GM19328 (cell line): Measurements from ENCODE around the gene PTDSS2.
"Not testable (repeated sequence)": the region's sequence is repeated elsewhere in the genome, so short reads cannot be mapped to it uniquely, and the experiment has no call there.

Experiments used
- ATAC-seq: cut with Tn5 transposase; IDR thresholded peaks from one replicate; pipeline ENCODE4 v1.9.1; 2021; ENCODE audit warnings: mild to moderate bottlenecking, moderate library complexity; ENCODE audit not compliant: unreplicated experiment

Gene PTDSS2

DNA sequence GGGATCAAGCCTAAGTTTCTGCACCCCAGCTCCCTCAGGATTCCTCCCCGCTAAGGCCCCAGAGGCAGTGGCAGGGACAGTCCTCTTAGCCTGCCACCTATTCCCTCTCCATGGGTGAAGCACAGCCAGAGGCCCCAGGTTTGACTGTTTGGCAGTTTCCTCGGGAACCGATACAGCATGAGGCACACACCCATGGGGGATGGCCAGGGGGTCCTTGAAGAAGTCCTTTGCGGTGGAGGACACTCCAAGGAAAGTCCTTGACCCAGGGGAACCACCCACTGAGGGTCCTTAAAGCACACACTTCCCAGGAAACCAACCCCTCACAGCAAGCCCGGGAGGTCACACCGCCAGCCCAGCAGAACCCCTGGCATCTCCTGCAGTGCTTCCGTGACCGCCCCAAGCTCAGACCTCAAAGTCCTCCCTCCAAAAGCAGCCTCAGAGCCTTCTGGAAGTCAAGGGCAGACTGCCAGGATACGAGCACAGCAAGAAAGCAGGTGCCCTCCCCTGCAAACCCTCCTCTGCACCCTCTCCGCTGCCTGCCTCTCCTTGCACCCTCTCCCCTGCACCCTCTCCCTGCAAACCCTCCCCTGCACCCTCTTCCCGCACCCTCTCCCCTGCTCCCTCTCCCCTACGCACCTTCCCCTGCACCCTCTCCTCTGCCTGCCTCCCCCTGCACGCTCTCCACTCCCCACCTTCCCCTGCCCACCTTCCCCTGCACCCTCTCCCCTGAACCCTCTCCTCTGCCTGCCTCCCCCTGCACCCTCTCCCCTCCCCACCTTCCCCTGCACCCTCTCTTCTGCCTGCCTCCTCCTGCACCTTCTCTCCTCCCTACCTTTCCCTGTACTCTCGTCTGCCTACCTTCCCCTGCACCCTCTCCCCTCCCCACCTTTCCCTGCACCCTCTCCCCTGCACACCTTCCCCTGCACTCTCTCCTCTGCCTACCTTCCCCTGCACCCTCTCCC lies 36.7 kb upstream of the PTDSS2 start:
- no peak for ATAC-seq

DNA sequence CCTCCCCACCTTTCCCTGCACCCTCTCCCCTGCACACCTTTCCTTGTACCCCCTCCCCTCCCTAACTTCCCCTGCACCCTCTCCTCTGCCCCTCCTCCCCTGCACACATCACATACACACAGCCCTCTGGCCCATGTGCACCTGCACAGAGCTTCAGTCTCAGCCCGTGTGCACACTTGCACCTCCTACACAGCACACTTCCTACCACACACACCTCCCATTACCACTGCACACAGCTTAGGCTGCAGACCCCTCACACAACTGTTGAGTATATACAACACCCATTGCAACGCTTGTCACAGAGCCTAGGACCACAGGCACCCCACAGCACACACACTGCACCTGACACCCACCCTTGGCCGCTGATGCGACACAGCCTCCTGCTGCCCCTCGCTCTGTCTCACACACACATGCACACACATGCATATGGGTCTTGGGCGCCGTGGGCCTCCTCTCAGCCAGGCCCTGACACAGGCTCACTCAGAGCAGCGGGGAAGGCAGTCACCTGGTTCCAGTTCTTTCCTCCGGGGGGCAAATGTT lies 35.7 kb upstream of the PTDSS2 start:
- no peak for ATAC-seq

DNA sequence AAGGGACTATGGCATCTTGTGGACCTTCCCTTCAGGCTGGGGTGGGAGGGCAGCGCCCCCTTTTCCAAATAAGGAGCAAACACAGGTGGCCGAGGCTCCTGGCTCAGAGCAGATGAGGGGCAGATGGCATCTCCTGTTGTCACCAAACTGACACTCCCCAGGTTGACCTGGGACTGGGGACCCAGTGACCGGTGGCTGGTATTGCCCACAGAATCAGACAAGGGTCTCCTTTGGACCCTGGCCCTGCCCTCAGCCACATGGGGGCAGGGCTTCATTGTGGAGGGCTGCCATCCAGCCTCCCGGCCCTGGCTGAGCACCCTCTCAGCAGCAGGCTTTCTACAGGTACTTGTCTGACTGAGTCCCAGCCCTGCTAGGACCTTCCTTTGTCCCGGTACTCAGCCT lies 34.4 kb upstream of the PTDSS2 start:
- no peak for ATAC-seq

DNA sequence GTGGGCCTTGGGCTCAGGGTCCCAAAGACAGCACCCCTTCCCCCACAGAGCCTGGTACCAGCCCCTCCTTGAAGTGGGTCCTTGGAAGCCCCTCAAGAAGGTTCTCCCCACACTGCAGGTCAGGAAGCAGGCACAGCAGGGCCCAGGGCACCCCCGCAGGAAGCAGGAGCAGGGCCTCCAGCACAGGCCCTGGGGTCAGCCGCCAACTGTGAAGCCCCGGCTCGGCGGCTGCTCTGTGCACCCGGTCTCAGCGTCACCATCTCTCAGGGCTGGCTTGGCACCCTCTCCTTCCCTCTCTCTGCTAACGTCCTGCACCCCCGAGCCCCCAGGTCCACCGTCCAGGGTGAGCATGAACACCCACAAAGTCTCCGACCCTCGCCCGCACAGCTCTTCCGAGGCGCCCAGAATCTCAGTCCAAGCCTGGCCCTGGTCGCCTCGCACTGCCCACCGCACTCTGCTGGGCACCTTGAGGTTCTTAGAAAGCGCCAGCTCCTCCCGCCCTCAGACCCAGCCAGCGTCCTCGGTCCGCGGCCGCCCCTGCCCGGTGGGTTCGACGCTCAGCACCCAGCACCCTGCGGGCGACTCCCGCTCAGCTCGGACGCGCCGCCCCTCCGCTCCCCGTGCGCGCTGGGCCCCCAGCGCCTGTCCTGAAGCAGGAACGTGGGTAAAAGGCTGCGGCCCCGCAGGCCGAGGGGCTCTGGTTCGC lies 33.9 kb upstream of the PTDSS2 start:
- ATAC-seq: no peak

DNA sequence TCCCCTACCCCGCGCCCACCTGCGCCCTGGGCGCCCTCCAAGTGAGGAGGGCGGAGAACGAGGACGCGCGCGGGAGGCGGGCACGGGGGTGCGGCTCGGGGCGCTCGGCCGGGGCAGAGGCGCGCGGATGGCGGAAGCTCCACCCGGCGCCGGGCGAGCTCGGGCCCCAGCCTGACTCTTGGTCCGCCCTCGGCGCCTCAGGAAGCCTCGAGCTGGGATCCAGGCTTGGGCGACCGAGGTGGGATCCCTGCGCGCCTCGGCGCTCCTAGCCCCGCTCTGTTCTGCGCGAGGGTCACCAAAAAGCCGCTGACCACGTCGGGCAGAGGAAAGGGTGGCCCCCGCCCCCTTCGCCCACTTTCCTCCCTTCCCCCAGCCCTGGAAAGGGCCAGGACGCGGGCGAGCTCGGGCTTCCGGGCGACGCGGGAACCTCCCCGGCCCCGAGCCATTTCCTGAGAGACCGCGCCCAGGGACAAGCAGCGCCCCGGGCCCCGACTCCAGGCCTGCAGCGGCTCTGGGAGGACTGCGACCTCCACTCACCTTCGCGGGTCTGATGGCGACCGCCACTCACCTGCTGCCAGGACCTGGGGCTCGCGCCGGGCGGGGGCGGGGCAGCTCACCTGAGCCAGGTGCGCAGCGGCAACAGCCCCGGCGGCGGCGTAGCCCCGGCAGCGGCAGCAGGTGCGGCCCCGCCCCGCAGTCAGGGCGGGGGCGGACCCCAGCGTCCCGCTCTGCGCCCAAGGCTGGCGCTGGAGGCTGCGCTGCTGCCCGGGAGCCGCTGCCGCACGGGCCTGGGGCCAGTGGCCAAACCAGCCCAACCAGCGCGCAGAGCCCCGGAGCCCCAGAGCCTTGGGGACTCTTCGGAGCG lies 33.1 kb upstream of the PTDSS2 start:
- ATAC-seq: no peak

DNA sequence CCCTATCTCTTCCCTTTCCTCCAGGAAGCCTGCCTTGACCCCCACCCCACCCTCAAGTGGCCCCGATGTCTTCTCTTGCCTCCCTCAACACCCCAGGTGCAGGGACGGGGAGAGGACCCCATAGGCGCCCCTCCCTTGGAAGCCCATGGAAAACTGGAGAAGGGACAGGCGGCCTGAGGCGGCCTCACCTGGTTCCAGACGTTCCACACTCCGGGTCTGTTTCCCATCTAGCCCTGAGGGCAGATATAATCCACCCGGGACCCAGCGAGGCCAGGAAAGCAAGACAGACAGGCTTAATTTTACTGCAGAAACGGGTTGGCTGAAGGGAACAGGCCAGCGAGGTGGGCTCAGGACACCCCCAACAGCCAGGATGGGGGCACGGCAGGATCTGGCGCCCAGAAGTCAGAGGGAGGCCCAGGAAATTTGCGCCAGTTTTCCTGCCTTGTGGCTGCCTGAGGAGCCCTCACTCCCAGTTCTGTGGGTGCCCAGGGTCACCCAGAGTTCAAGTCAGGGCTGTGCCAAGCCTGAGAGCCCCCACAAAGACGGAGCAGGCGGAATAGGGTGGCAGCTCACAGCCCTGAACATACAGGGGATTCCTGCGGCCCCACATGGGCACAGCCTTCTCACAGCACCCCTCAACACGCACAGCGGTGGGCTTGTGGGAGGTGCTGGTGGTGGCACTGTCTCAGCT lies 32.3 kb upstream of the PTDSS2 start:
- no peak for ATAC-seq

DNA sequence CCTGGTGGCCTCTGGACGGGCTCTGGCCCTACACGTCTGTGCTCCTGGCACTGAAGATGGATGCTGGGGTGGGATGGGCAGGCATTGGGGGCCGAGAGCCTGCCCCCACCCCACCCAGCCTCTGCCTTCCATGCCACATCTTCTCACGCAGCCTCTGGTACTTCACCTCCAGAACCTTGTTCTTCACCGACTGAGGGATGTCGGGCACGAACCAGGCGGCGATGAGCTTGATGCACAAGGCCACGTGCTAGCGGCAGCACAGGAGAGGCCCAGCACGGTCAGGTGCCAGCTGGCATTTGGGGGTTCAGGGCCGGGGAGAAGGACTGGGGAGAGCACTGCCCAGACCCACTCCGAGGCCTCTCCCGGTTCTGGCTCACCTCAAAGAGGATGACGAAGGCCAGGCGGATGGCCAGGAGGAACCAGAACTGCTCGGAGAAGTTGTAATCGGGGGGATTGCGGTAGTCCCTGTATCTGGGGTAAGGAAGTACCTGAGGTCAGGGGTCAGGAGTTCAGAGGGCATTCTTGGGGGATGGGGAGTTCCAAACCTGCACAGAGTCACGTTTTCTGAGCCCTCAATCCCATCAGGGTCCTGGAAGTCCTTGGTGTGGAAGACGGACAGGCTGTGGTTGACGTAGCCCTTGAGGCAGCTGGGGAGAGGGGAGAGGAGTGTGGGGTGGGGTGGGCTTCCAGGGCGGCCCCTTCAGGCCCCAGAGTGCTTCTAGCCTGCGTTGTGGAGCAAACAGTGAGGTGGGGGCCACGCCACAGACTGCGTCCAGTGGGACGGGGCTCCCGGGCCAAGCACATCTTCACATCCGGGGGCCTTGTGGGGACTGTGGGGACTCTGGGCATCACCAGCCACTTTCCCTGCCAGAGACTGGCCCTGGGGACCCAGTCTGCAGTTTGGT lies 31.5 kb upstream of the PTDSS2 start:
- ATAC-seq: no peak

DNA sequence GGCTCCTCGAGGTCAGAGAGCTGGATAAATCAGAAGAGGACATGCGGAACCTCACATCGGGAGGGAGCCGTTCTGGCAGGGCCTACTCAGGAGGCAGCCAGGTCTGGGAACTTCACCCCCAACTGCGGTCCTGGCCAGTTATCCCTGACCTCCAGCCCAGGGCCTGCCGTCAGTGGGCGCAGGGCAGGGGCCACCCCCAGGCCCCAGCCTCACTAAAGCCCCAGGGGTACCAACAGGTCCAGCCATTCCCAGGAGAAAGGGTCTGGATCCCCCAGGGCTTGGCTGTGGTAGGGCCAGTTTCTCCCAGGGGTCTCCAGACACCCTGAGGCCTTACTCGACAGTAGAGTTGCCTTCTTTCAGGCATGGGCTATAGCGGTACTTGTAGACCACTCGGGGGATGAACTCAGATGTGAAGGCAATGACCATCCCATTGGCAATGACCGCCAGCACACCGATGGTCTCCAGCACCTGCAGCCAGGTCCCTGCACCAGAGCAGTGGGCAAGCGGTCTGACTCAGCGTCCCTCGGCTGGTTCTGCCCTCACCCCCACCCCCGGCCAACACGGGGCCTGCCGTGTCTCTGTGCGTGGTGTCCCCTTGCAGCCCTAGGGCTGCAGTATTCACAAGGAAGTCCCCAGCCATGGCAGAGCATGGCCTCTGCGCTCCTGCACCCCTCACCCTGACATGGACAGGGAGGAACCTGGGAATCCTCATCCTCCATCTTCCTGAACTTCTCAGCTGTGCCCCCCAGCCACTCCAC lies 30.7 kb upstream of the PTDSS2 start:
- no peak for ATAC-seq

DNA sequence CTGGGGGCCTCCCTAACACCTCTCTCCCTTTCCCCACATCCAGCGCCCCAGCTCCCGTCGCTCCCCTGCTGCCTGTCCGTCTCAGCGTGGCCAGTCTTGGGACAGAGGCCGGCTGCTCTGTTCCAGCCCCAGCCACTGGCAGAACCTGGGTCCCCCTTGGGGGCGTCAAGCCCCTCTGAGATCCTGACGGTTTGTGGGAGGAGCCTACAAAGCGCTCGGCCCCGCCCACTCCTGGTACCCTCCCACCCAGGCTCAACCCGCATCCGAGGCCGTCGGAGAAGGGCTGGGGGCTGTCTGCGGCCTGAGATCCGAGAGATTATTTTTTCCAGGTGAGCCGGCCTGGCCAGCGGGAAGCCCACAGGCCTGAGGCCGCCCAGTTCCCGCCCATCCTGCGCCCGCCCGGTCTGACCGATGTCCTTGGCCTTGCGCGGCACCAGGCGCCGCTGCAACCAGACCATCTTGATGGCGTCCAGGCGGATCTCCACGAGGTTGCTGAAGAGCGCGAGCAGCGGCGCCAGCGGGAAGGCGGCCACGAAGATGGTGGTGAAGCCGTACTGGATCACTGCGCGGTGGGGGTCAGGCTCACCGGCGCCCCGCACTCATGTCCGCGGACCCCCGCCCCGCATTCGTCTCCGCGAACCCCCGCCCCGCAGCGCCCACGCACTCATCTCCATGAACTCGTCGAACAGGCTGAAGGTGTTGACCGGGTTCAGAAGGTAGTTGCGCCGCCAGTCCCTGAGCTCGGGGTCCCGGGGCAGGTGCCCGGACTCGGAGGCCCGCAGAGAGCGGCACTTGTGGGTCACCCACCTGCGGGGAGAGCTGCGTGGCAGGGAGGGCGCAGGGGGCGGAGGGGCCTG lies 29.8 kb upstream of the PTDSS2 start:
- ATAC-seq: no peak

DNA sequence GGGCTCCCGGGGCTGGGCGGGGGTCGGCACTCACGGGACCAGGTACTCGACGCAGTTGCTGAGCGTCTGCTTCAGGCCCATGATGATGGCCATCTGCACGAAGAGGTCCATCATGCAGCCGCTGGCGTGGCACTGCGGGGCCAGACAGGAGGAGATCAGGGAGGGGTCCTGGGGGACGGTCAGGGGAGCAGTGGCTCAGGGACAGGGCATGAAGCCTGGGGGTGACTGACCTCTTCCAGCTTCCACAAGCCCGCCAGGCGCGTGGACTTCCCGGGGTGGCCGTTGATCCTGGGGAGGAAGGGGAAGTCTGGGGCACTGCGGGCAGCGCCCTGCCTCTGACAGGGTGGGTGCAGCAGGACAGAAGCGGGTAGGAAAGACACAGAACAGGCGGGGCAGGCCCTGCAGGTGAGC lies 29.2 kb upstream of the PTDSS2 start:
- ATAC-seq: no peak

DNA sequence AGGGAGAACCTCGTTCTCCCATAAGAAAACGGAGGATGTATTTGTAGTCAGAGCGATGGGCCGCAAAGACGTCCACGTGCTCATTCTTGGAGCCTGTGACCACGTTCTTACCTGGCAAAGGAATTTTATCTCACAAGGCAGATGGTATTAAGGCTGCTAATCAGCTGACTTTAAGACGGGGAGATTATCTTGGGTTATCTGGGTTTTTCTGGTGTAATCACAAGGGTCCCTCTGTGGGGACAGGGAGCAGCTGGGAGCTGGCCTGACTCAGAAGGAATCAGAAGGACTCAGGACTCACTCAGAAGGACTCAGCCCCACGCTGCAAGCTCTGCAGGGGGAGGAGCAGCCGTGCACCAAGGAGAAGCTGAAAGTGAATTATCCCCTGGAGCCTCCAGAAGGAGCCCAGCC lies 27.8 kb upstream of the PTDSS2 start:
- ATAC-seq: no peak

DNA sequence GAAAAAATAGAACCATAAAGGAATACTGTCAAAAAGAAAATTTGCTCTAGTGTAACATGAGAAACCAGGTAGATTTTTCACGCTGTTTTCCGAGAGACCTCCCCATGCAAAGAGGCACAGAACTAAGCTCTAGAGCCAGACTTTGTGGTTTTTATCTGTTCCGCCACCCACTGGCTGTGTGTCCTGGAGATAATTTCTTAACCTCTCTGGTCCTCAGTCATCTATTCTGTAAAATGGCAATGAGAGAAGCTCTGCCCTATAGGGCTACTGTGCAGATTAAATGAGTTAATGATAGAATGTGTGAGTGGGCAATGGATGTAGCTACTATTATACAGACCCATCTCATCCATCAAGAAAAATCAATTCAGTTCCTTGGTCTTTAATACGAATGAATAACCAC lies 25.8 kb upstream of the PTDSS2 start:
- ATAC-seq: no peak

DNA sequence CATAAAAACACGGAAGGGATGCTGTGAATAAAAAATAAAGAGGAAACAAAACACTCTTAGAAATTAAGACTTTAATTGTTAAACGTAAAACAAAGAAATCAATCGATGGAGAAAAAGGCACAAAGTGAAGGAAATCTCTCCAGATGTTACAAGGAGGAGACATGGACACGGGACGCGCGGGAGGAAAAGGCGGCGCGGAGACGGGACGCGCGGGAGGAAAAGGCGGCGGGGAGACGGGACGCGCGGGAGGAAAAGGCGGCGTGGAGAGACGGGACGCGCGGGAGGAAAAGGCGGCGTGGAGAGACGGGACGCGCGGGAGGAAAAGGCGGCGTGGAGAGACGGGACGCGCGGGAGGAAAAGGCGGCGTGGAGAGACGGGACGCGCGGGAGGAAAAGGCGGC lies 25.3 kb upstream of the PTDSS2 start:
- not testable (repeated sequence) for ATAC-seq

DNA sequence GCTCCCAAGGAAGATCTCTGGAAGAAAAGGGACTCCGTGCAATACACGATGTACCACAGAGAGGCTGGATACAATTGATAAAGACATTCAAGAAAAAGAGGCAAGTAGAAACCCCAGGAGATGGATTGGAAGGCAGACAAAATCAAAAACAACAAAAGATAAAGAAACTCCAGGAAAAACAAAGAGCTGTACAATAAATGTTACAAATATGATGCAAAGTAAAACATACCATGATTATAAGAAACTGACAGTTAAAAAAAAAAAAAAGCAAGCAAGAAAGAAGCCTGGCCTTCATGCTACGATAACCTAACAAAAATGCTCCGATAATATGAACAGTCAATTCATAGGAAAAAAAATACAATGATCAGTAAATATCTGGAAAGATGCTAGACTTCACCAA lies 24.8 kb upstream of the PTDSS2 start:
- no peak for ATAC-seq

DNA sequence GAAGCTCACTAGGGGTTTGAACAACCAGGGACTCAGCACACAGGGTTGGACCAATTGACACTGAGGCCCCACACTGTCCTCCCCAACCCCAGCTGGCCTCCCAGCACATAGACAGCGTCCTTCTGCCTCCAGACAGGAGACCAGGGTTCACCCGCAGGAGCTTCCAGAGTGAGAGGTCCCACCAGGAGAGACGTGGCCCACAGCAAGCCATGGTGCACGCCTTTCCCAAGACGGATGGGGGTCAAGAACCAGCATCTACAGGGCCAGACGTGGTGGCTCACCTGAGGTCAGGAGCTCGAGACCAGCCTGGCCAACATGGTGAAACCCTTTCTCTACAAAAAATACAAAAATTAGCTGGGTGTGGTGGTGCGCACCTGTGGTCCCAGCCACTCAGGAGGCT lies 23.2 kb upstream of the PTDSS2 start:
- no peak for ATAC-seq

DNA sequence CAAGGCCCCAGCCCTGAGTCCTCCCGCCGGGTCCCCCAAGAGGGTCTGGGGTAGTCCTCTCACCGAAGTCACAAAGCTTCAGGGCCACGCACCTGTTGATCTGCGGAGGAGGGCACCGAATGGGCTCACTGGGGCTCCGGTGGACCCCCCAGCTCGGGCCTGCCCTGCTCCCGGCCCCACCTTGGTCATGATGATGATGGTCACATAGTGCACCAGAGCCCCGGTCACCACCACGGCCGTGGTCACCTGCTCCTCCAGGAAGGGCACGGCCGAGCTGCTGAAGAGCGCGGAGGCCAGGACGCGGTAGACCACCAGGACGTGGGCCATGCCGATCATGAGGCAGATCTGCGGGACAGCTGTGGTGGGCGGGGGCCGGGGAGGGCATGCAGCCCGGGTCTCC lies 21.8 kb upstream of the PTDSS2 start:
- ATAC-seq: no peak

DNA sequence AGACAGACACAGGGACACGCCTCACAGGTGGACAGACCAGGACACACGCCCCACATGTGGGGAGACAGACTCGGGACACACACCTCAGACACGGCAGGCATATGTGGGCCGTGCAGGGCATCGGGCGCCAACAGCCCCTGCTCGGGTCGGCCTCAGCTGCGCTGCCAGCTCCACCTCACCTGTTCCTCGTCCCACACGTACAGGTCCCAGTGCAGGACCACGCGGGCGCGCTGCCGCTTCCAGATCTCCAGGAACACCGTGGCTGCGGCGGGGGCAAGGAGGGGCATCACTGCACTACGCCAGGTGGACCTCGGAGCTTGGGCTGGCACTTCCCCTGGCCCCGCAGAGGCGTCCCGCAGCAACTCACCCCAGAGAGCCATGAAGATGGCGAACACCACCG lies 20.7 kb upstream of the PTDSS2 start:
- ATAC-seq: no peak
